ENCODE results near the gene ARMH4.
A peak's percentile ranks its signal among the peaks of the same experiment; 100 is the strongest.
"Not testable (repeated sequence)": the region's sequence is repeated elsewhere in the genome, so short reads cannot be mapped to it uniquely, and the experiment has no call there.

The ARMH4 gene

GRCh38 chr14:58141893-58142292, 10.1 kb downstream of the ARMH4 start:
- no peak for DNase-seq

GRCh38 chr14:58138714-58139482, 13.1 kb downstream of the ARMH4 start:
- DNase-seq = no peak

- no peak for DNase-seq
Observed at GRCh38 chr14:58138031-58138713, 13.8 kb downstream of the ARMH4 start.

- no peak for DNase-seq
Observed at GRCh38 chr14:58133739-58134138, 18.3 kb downstream of the ARMH4 start.

- no peak for DNase-seq
Observed at GRCh38 chr14:58131386-58131785, 20.6 kb downstream of the ARMH4 start.

- DNase-seq = no peak
Observed at GRCh38 chr14:58130116-58130782, 21.8 kb downstream of the ARMH4 start.

GRCh38 chr14:58129208-58129607, 22.8 kb downstream of the ARMH4 start:
- DNase-seq = no peak

GRCh38 chr14:58128416-58128815, 23.6 kb downstream of the ARMH4 start:
- DNase-seq = no peak

- not testable (repeated sequence) for DNase-seq
Observed at GRCh38 chr14:58122546-58122945, 29.5 kb downstream of the ARMH4 start.

GRCh38 chr14:58121530-58122186, 30.4 kb downstream of the ARMH4 start:
- no peak for DNase-seq

GRCh38 chr14:58119381-58119780, 32.6 kb downstream of the ARMH4 start:
- no peak for DNase-seq

GRCh38 chr14:58118097-58118815, 33.8 kb downstream of the ARMH4 start:
- DNase-seq = no peak

GRCh38 chr14:58109744-58110143, 42.3 kb downstream of the ARMH4 start:
- no peak for DNase-seq

- no peak for DNase-seq
Observed at GRCh38 chr14:58108717-58109116, 43.3 kb downstream of the ARMH4 start.

GRCh38 chr14:58107947-58108552, 44.0 kb downstream of the ARMH4 start:
- DNase-seq = peak; percentile 50

- DNase-seq = no peak
Observed at GRCh38 chr14:58107041-58107440, 45.0 kb downstream of the ARMH4 start.

- no peak for DNase-seq
Observed at GRCh38 chr14:58106446-58106845, 45.6 kb downstream of the ARMH4 start.

- DNase-seq = no peak
Observed at GRCh38 chr14:58104808-58105207, 47.2 kb downstream of the ARMH4 start.

GRCh38 chr14:58100735-58101368, 51.2 kb downstream of the ARMH4 start:
- no peak for DNase-seq

GRCh38 chr14:58099682-58100081, 52.3 kb downstream of the ARMH4 start:
- no peak for DNase-seq

GRCh38 chr14:58098507-58098906, 53.5 kb downstream of the ARMH4 start:
- DNase-seq = no peak

- no peak for DNase-seq
Observed at GRCh38 chr14:58096731-58097130, 55.3 kb downstream of the ARMH4 start.

Measured in RPMI8226 (cell line).